ENCODE data around the gene CALD1. TPM values are rescaled to one million over a fixed set of nuclear protein-coding genes. Genes with fewer than 3 reads are reported as not detected.

CALD1 gene
- total RNA-seq, 1 donor from 2014 or later, result 169 TPM

- Mint-ChIP-seq H3K36me3 (peaks cover 9% of the 10 kb centered on the region), H3K9me3 (peaks cover 5% of the 10 kb centered on the region), H3K4me3 (no peak overlapping the region), H3K27ac (no peak overlapping the region), H3K27me3 (no peaks in the 10 kb centered on the region), H3K4me1 (ENCODE audit: unreplicated experiment) (peaks cover 38% of the 10 kb centered on the region)
- TF ChIP-seq CTCF (conservative IDR thresholded peaks at IDR 0.05), result no peak
- DNase-seq (ENCODE audit: extremely low spot score, unreplicated experiment), result no peak
Observed at GRCh38 chr7:134783294-134784069, 4.0 kb downstream of the CALD1 start.

- Mint-ChIP-seq H3K9me3 (peaks cover 5% of the 10 kb centered on the region), H3K36me3 (peaks cover 9% of the 10 kb centered on the region), H3K4me3 (no peak overlapping the region), H3K27ac (no peak overlapping the region), H3K27me3 (no peaks in the 10 kb centered on the region), H3K4me1 (ENCODE audit: unreplicated experiment) (peaks cover 29% of the 10 kb centered on the region)
- TF ChIP-seq CTCF (conservative IDR thresholded peaks at IDR 0.05), result no peak
- no peak for DNase-seq (ENCODE audit: extremely low spot score, unreplicated experiment)
Observed at GRCh38 chr7:134784251-134785049, 5.0 kb downstream of the CALD1 start.

DNA sequence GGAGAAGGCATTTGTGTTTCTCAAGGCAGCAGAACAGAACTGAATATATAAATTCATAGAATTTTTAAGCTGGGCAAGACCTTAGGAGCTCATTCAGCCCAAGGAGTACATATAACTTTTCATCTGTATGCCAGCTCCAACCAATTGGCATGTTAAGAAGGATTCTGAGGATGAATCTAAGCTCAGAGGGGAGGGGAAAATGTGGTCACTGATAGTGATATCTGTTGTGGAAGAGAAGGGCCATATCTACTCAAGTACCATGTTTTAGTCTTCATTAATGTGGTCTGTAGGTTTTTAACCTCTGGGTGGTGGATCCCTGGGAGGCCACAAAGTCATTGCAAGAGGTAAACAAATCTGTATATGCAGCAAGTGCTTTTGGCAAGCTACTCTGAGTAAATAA is 6.4 kb downstream of the CALD1 start:
- no peak overlapping the region for H3K4me3 Mint-ChIP-seq
- H3K4me1 Mint-ChIP-seq (ENCODE audit: unreplicated experiment), result peaks cover 27% of the 10 kb centered on the region
- TF ChIP-seq CTCF (conservative IDR thresholded peaks at IDR 0.05), result no peak
- DNase-seq (ENCODE audit: extremely low spot score, unreplicated experiment), result no peak
- H3K36me3 Mint-ChIP-seq, result peaks cover 14% of the 10 kb centered on the region
- no peak overlapping the region for H3K27ac Mint-ChIP-seq
- peaks cover 5% of the 10 kb centered on the region for H3K9me3 Mint-ChIP-seq
- H3K27me3 Mint-ChIP-seq, result no peaks in the 10 kb centered on the region

DNA sequence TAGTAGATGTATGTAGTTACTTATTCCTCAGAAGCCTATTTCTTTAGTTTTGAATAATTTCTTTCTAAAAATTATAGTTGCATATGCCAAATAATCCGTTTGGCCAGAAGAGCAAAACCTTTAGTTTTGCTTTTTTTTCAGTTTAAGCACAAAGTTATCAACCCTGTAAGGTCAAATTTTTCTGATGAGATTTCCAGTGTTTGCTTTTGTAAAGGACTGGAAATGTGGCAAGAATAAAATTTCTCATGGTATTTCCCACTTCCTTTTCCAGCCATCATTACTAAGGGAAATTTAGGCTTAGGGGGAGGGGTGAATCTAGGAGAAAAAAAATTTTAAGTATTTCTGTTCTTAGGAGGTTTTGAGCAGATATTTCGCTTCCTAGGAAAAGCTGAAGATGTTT is 7.6 kb downstream of the CALD1 start:
- TF ChIP-seq CTCF (conservative IDR thresholded peaks at IDR 0.05), result no peak
- peaks cover 22% of the 10 kb centered on the region for H3K36me3 Mint-ChIP-seq
- H3K4me3 Mint-ChIP-seq, result no peak overlapping the region
- H3K9me3 Mint-ChIP-seq, result peaks cover 5% of the 10 kb centered on the region
- H3K27me3 Mint-ChIP-seq, result no peaks in the 10 kb centered on the region
- no peak overlapping the region for H3K27ac Mint-ChIP-seq
- peaks cover 18% of the 10 kb centered on the region for H3K4me1 Mint-ChIP-seq (ENCODE audit: unreplicated experiment)
- no peak for DNase-seq (ENCODE audit: extremely low spot score, unreplicated experiment)

- no peak for DNase-seq (ENCODE audit: extremely low spot score, unreplicated experiment)
- H3K4me1 Mint-ChIP-seq (ENCODE audit: unreplicated experiment), result peaks cover 11% of the 10 kb centered on the region
- H3K27ac Mint-ChIP-seq, result no peak overlapping the region
- no peaks in the 10 kb centered on the region for H3K27me3 Mint-ChIP-seq
- peaks cover 1% of the 10 kb centered on the region for H3K9me3 Mint-ChIP-seq
- no peak overlapping the region for H3K4me3 Mint-ChIP-seq
- TF ChIP-seq CTCF (conservative IDR thresholded peaks at IDR 0.05), result no peak
- H3K36me3 Mint-ChIP-seq, result peaks cover 24% of the 10 kb centered on the region
Observed at GRCh38 chr7:134787720-134788119, 8.3 kb downstream of the CALD1 start.
